Right lung (tissue), 5 donors: ENCODE results near the gene UBTD2. TPM values are rescaled to one million over a fixed set of nuclear protein-coding genes. Genes with fewer than 3 reads are reported as not detected.
"Not testable (repeated sequence)": the region's sequence is repeated elsewhere in the genome, so short reads cannot be mapped to it uniquely, and the experiment has no call there.

Experiments used
- DNase-seq, 2 donors: peaks; one replicate each; pipeline ENCODE4 v3.0.0-alpha.2; 2013
- polyA plus RNA-seq, 5 donors: library from polyadenylated mRNA; unstranded; fragments of 120-200 nt; gene quantifications; one replicate each; pipeline versions ENCODE4 v1.2.1 to v1.2.3, GENCODE V29; 2013; ENCODE audit warnings: inconsistent platforms in 1 of 5, low replicate concordance in 1 of 5; ENCODE audit not compliant: insufficient read length in 5 of 5, insufficient read depth in 1 of 5

UBTD2 gene
- polyA plus RNA-seq, 5 donors, result 79.6 to 117 (median 93.1) TPM

DNA sequence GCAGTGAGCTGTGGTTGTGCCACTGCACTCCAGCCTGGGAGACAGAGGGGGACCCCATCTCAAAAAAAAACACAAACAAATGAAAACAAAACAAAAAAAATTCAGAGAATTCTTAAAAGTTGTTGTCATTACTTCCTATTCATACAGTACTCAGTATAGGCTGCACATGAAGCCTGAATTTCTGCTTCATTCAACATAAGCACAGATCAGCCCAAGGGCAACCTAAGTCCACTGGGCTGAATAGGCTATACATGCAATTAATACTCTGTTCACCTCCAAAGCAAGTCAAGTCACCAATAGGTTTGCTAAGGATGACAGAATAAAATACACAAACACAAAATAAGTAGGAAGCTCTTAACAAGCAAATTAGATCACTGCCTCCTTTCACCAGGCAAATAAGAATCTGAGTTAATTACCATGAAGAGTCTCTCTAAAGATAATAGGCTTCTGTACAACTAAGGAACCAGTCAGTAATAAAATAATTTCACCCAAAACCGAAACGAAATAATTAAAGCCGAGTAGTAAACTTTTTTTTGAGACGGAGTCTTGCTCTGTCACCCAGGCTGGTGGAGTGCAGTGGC lies 18.7 kb downstream of the UBTD2 start:
- DNase-seq, result no peak

DNA sequence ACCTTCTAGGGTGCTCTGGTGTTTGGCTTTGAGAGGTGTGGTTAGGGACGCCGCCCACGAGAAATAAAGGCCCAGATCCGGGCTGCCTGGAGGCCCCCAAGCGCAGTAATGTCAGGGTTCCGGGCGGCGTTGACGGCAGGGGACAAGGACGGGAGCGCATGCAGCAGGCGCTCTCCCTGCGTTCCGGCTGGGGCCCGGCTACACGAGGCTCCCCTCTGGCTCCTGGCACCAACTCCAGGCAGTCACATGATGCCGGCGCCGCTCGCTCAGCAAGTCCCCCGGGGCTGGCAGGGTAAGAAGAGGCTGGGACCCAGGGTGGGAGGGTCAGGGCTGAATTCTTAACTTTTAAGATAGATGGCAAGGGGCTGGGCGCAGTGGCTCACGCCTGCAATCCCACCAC lies 28.1 kb downstream of the UBTD2 start:
- no peak for DNase-seq

DNA sequence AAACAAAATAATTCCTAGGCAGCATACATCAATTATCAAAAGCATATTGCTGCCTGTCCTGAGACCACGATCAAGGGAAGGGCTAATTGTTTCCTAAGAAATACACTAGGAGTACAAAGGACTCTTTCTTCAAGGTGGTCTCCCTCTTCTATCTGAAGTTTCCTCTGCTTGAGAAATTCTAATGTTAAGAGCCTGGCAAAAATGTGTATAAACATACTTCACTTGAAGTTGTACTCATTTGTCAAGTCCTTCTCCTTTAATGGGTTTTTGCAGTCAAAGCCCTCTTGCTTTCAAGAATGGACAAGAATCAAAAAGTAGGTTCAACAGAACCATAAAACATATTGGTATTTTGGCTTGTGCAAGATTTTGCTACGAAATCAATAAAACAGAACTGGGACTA lies 31.1 kb downstream of the UBTD2 start:
- DNase-seq, result peak in 1 of 2 donors; percentile 35

DNA sequence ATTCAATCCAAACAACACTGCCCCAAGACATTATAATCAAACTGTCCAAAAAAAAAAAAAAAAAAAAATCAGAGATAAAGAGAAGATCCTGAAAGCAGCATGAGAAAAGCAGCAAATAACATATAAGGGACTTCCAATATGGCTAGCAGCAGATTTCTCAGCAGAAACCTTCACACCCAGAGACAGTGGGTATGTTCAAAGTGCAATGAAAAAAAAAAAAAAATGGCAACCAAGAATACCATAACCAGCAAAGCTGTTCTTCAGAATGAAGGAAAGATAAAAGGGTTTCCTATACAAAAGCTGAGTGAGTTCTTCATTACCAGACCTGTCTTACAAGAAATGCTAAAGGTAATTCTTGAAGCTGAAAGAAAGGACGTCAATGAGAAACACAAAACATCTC lies 32.1 kb downstream of the UBTD2 start:
- no peak for DNase-seq

DNA sequence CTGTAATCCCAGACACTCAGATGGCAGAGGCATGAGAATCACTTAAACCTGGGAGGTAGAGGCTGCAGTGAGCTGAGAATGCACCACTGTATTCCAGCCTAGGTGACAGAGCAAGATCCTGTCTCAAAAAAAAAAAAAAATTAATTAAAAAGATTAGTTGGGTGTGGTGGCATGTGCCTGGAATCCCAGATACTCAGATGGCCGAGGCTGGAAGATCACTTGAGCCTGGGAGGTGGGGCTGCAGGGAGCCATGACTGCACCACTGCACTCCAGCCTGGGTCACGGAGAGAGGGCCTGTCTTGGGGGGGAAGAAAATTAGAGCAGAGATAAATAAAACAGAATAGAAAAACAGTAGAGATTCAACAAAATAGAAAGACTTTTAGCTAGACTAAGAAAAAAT lies 34.9 kb downstream of the UBTD2 start:
- DNase-seq, result no peak

DNA sequence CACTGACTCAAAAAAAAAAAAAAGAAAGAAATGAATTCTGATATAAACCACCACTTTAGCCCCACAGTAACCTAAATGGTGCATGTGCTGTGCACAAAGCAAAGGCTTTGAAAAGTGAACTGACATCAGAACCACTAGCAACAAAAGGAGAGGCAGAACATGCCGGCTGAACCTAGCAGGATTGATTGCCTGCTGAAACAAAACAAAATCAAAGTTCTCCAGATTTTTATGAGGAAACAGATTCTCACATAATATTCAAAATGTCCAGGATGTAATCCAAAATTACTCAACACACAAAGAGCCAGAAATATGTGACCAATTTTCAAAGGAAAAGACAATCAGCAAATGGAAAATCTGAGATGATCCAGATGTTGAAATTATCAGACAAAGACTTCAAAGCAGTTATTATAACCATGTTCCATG lies 37.9 kb downstream of the UBTD2 start:
- DNase-seq, result peak; percentile 68 to 79

DNA sequence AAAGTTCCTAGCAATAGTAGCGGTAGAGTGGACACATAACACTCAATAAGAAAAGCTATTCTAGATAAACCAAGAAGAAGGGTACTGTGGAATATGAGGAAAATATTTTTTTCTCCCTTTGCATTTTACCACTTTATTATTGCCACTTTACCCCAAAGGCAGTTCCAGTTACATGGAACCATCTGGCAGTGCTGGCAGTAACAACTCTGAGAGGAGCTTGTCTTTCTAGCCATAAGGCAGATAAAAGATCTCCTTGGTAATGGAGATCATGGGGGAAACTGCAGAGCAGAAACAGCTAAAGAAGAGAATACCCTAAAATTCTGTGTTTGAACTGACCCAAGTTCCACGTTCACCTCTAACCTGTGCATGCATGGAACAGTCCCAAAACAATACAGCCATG lies 38.5 kb downstream of the UBTD2 start:
- DNase-seq, result no peak

DNA sequence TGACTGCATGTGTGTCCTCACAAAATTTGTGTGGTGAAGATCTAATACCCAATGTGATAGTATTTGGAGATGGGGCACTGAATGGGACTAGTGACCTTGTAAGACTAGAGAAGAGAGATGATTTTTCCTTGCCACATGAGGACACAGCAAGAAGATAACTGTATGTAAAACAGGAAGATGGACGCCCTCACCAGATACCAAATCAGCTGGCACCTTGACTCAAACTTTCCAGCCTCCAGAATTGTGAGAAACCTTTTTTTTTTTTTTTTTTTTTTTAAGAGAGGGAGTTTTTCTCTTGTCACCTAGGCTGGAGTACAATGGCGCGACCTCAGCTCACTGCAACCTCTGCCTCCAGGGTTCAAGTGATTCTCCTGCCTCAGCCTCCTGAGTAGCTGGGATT lies 40.3 kb downstream of the UBTD2 start:
- no peak for DNase-seq

DNA sequence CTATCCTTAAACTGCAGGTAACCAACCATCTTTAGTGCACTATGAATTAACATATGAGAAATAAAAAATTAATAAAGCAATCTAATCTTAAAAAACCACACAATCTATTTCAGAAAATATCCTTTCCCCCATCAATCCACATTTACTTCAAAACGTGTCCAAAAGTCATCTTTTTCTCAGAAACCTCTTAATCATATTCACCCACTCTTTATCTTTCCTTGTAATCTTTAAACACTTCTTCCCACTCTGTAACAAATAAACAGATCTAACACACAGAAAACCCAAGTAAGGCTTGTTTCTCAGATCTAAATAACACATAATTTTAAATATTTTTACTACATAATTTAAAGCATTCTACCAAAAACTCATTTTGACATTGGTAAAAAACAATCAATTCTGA lies 45.2 kb downstream of the UBTD2 start:
- DNase-seq, result no peak

DNA sequence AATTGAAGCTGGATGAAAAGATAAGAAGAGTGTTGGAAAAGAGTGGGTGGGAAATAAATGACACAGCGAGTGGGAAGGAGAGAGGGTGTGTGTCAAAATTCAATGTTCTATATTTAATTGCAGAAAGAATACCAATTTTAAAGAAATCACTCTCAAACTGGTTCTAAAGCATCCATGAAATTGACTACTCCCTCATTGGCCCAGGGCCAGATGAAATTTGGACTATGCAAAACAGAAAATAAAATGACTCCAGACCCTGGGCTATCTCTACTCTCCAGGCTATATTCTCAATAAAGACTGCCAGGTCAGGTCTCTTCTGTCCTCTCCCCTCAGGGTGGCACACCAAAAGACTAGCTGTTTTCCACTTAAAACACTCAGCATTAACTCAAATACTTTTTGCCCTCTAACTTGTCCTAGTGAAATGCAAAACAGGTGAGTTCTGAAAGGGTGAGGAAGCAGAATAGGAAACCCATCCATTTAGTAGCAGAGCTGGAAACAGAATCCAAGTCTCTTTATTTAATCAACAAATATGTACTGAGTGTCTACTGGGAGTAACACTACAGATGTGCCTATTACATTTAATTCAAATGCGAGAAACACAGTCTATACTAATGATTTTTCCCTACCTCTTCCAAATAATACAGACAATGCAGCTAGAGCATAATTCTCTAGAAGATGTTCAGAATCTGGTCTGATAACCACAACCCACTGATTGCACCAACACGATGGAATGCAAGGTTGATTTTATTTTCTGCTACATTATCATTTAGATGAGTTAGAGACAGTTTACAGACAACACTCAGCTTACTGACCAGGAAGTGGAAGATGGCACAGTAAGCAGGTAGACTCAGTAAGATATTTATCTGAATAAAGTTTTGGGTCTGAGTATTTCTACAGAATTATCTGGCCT lies 47.5 kb downstream of the UBTD2 start:
- no peak for DNase-seq

DNA sequence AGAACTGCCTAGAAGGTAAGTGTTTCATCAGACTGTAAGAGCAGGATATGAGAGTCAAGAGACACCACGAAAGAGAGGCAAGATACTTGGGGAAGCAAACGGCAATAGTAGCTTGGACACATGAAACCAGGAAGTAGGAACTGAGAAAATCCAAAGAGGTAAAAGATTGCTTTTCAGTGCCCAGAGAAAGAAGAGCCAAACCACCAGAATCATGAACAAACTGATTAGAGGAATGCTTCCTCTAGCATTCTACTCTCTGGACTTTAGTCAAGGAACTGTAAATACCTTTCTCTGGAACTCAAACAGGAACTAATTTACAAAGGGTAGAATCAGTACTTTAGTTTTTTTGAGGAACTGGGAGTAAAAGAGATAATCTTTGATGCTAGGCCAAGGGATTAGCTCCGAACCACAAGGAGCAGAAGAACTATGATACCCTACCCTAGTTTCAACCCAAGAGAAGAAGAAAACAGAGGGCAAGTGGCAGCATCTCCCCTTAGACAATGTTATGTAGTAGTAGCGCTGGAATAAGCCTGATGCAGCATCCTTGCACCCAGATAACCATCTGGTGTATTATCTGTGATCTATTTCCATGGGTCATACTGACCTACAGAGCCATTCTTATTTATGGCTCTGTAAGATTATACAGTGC lies 48.3 kb downstream of the UBTD2 start:
- no peak for DNase-seq

DNA sequence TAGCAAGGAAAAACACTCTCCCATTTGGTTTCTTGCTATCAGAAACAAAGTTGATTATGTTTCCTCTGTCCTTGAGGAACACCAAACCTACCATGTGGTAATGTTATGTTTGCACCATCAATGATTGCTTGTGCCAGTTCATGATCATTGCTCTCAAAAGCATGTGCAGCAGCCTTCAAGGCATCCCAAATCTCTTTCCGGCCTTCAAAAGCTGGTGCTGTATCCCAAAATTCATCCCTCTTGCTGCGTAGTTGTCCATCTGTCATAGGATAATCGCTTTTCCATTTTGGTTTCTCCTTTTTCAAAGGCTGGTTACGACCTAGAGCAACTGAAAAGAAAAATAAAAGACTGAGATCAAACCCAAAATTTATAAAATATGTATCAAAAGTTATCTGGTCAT lies 49.5 kb downstream of the UBTD2 start:
- DNase-seq, result no peak

DNA sequence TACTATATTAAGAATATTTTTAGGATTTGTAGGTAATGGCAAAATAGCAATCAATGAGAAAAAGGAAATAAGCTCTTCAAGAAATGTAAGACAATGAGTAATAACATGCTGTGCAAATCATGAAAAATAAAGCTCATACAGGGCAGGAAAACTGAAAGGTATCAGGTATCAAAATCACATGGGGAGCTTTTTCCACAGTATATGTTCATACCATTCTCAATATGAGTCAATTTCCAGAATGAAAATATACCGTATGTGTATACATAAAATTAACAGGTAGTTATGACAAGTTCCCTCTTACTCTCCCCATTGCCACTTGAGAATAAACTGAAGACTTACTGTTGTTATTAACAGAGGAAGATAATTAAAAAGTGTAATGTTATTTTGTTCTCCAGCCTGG lies 53.7 kb downstream of the UBTD2 start:
- no peak for DNase-seq

DNA sequence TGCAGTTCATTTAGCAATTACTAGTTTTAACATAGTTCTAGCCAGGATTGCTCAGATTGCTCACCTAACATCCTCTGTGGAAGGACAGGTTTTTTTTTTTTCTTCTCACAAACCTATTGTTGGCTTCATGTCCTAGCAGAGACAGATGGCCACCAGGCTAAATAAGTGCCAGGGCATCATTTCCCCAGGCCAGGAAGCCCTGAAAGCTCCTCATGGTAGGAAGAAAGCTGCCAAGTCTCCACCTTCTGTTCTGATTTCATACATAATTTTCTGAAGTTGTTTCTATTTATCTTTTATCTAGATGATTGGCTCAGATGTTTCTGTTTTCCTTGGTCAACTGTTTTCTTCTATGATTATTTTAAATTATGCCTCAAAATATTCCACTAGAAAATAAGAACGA lies 58.6 kb downstream of the UBTD2 start:
- DNase-seq, result no peak

DNA sequence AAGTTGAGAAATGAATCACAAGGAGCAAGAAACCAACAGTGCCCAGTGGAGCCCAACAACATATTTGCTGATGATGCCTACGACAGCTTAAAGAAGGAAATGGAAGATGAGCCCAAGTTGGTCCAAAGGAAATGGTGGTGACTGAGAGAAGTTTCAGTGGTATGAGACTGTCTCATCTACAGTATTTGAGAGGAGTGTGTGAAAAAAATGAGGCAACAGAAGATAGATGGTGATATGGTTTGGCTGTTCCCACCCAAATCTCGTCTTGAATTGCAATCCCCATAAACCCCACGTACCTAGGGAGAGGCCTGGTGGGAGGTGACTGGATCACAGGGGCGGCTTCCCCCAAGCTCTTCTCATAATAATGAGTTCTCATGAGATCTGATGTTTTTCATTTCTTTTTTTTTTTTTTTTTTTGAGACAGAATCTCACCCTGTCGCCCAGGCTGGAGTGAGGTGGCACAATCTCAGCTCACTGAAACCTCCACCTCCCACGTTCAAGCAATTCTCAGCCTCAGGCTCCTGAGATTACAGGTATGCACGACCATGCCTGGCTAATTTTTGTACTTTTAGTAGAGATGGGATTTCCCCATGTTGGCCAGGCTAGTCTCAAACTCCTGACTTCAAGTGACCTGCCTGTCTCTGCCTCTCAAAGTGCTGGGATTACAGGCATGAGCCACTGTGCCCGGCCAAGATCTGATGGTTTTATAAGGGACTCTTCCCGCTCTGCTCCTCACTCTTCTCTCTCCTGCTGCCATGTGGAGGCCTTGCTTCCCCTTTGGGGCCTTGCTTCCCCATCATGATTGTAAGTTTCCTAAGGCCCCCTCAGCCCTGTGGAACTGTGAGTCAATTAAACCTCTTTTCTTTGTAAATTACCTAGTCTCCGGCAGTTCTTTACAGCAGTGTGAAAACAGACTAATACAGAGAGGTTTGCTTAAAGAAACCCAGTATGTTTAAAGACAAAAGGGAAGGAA lies 59.4 kb downstream of the UBTD2 start:
- no peak for DNase-seq

DNA sequence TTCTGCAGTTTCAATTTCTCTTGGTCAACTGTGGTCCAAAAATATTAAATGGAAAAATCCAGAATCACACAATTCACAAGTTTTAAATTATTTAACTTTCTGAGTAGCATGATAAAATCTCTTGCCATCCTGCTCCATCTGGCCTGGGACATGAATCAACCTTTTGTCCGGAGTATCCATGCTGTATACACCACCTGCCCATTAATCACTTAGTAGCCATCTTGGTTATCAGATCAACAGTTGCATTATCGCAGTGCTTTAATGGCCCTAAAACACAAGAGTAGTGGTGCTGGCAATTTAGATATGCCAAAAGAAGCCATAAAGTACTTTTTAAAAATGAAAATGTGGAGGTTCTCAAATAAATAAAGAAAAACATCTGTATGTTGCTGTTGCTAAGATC lies 64.3 kb downstream of the UBTD2 start:
- no peak for DNase-seq

DNA sequence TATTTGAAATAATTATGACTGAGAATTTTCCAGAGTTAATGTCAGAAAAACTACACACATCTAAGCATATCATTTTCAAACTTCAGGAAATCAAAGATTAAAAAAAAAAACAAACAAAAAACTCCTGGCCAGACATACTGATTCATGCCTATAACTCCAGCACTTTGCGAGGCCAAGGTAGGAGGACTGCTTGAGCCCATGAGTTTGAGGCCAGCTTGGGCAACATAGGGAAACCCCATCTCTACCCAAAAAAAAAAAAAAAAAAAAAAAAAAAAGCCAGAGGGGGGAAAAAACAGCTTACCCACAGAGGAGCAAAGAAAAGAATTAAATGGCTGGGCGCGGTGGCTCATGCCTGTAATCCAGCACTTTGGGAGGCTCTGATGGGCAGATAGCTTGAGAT lies 67.2 kb downstream of the UBTD2 start:
- no peak for DNase-seq

DNA sequence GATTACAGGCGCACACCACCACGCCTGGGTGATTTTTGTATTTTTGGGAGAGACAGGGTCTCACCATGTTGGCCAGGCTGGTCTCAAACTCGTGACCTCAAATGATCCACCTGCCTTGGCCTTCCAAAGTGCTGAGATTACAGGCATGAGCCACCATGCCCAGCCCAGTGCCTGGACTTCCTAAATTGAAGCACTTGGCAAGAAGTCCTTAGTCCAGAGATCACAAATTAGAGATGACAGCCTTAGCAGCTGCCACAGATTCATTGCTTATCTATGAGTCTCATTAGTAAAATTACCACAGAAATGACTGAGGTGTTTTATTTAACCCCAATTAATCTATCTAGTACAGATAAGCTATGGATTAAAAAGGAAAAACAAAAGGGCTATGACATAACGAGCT lies 70.4 kb downstream of the UBTD2 start:
- DNase-seq, result no peak

DNA sequence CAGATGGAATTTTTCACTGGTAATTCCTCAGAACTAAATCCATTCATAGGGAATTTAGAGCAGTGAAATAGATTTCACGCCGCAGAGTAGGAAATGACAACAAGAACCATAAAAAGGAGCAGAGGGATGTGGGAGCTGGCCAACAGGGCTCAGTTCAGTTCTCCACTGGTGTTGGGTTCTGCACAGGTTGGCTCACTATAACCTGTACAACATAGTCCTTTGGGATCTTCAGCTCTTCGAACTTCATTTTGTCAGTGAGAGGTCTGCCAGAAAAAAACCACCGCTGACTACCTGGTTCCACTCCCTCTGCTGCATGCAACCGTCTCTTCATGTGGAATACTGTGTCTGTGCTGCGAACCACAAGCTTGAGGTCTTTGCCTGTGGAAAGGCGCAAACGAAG lies 71.9 kb downstream of the UBTD2 start:
- no peak for DNase-seq

DNA sequence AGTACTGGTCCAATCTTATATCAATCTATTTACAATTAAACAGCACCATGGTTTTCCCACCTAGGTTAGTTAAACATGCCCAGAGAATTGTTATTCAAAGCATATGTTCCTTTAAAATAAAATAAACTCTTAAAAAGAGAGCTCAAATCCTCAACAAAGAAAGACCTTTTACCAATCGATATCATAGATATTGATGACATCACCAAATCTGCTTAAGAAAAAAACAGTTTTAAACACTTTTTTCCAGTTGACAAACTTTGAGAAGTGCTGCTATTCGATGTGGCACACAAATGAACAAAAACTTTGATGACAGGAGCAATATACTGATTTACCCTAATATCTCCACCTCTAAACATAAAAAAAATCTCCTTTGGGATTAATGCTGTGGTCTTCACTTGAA lies 73.8 kb downstream of the UBTD2 start:
- DNase-seq, result no peak

DNA sequence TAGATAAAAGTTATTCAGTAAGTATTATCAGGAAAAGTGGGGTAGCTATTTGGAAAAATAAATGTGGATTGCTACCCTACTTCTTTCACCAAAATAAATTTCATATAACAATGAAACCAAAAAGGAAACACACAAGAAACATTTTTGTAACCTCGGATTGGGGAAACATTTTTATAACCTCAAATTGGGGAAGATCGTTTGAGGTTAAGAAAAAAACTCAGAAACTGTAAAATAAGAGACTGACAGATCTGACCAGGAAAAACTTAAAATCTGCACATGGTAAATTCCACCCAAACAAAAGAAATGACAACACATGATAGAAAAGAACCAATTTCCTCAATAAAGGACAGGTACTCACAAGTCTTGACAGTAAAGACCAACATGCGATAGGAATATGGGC lies 76.1 kb downstream of the UBTD2 start:
- no peak for DNase-seq

DNA sequence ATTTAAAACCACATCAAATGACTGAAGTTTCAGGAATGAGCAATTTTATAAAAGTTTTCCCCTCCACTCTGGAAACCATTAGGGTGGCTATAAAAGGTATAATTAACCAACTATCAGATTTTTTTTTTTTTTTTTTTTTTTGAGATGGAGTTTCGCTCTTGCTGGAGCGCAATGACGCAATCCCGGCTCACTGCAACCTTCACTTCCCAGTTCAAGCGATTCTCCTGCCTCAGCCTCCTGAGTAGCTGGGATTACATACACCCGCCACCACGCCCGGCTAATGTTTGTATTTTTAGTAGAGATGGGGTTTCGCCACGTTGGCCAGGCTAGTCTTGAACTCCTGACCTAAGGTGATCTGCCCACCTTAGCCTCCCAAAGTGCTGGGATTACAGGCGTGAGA lies 77.6 kb downstream of the UBTD2 start:
- DNase-seq, result not testable (repeated sequence)
